GM12878 (cell line): ENCODE results near the gene SEPTIN7. TPM values are rescaled to one million over a fixed set of nuclear protein-coding genes. Genes with fewer than 3 reads are reported as not detected.

Experiments used
- ATAC-seq: fragments of 200-7000 bp; cut with Tn5 transposase; 3 replicates; pipeline ENCODE4 v1.9.1; 2020; ENCODE audit warnings: mild to moderate bottlenecking, moderate library complexity
- BruUV-seq: library from RNA; stranded (reverse); fragments of 400-500 nt; replicated peaks from 2 replicates; lab custom pipeline; 2021; lab: Mats Ljungman, UMichigan
- CTCF ChIA-PET: fragments of 300-600 bp; sonication (Branson Sonifier 250); formaldehyde crosslinking; extraction: SDS; loops from one replicate; lab custom pipeline; 2021; ENCODE audit warnings: inconsistent platforms; lab: Yijun Ruan, JAX
- POLR2A ChIA-PET: fragments of 350-600 bp; formaldehyde crosslinking; extraction: SDS; loops from one replicate; lab custom pipeline; 2021; ENCODE audit warnings: inconsistent platforms; lab: Charles Lee
- RAD21 ChIA-PET: fragments of 300-600 bp; sonication (Branson Sonifier 250); formaldehyde crosslinking; loops from one replicate; lab custom pipeline; 2023; ENCODE audit warnings: antibody characterized with exemption; ENCODE audit not compliant: unreplicated experiment; lab: Charles Lee
- SMC1A ChIA-PET: fragments of 300-600 bp; sonication (Branson Sonifier 250); formaldehyde crosslinking; loops from one replicate; lab custom pipeline; 2023; ENCODE audit not compliant: unreplicated experiment, uncharacterized antibody; lab: Charles Lee
- DNase-seq: peaks from one replicate; pipeline ENCODE4 v3.0.0-alpha.2; 2011; ENCODE audit warnings: low read depth, low spot score
- FAIRE-seq: peaks from 3 replicates; lab custom pipeline; 2011; peaks lifted over from hg19 to GRCh38; lab: Jason Lieb, UNC
- H2AFZ ChIP-seq: 2 replicates; pipeline ENCODE4 v1.6.0; 2011; ENCODE audit warnings: low read depth, low read length, control low read depth; ENCODE audit not compliant: control insufficient read depth
- H3K27ac ChIP-seq: 2 replicates; pipeline ENCODE4 v1.5.1; 2011; ENCODE audit warnings: control low read depth; ENCODE audit not compliant: control insufficient read depth, insufficient read depth
- H3K27me3 ChIP-seq, 2 experiments: replicated peaks in 1 of 2; 2 replicates each; pipeline versions ENCODE4 v1.6.0 to v1.6.1; 2011; ENCODE audit warnings: low read length in 1 of 2; ENCODE audit not compliant: control insufficient read depth in 2 of 2, insufficient read depth in 2 of 2
- H3K36me3 ChIP-seq, 2 experiments: 2 replicates each; pipeline ENCODE4 v1.5.1; 2011; ENCODE audit warnings: low read length in 1 of 2; ENCODE audit not compliant: control insufficient read depth in 2 of 2, insufficient read depth in 2 of 2
- H3K4me1 ChIP-seq: 2 replicates; pipeline ENCODE4 v1.6.1; 2011; ENCODE audit warnings: mild to moderate bottlenecking, low read length, moderate library complexity, mixed read lengths; ENCODE audit not compliant: control insufficient read depth, insufficient read depth
- H3K4me2 ChIP-seq: 2 replicates; pipeline ENCODE4 v1.6.0; 2011; ENCODE audit warnings: control low read depth; ENCODE audit not compliant: control insufficient read depth, insufficient read depth
- H3K4me3 ChIP-seq: fragments of 200-600 bp; sonication (generic); 2 replicates; pipeline ENCODE4 v1.5.1; 2016
- H3K79me2 ChIP-seq: 2 replicates; pipeline ENCODE4 v1.6.0; 2011; ENCODE audit warnings: low read length; ENCODE audit not compliant: control insufficient read depth, insufficient read depth
- H3K9ac ChIP-seq: 2 replicates; pipeline ENCODE4 v1.8.0; 2011; ENCODE audit warnings: low read length, control low read depth, mixed read lengths; ENCODE audit not compliant: control insufficient read depth, insufficient read depth
- H3K9me3 ChIP-seq: replicated peaks from 3 replicates; pipeline ENCODE4 v1.5.1; 2011; ENCODE audit warnings: mild to moderate bottlenecking, low read length; ENCODE audit not compliant: control insufficient read depth, insufficient read depth
- H4K20me1 ChIP-seq: 2 replicates; pipeline ENCODE4 v1.6.0; 2011; ENCODE audit not compliant: control insufficient read depth, insufficient read depth
- ASH2L ChIP-seq: fragments of 300-600, 200-600 bp; sonication (generic); IDR thresholded peaks from 2 replicates; pipeline ENCODE4 v1.6.1; 2017; ENCODE audit warnings: low read depth, mild to moderate bottlenecking, borderline replicate concordance
- CBFB ChIP-seq: IDR thresholded peaks from 2 replicates; pipeline ENCODE4 v1.6.1; 2016; ENCODE audit warnings: antibody characterized with exemption, low read depth
- EZH2 ChIP-seq: IDR thresholded peaks from 2 replicates; pipeline ENCODE4 v1.6.1; 2012; ENCODE audit warnings: low read depth, mild to moderate bottlenecking, control low read depth, inconsistent platforms, low read length, borderline replicate concordance; ENCODE audit not compliant: control insufficient read depth
- GABPA ChIP-seq: IDR thresholded peaks from 2 replicates; pipeline ENCODE4 v1.6.1; 2014; ENCODE audit warnings: antibody characterized with exemption, low read depth, mild to moderate bottlenecking, inconsistent platforms
- IRF4 ChIP-seq: IDR thresholded peaks from 2 replicates; pipeline ENCODE4 v1.6.1; 2011; ENCODE audit warnings: low read depth, low read length
- KAT2A ChIP-seq: conservative IDR thresholded peaks from 2 replicates; pipeline ENCODE4 v1.6.1; 2011; ENCODE audit warnings: low read depth, low read length; ENCODE audit not compliant: control insufficient read depth
- KDM1A ChIP-seq: fragments of 200-600 bp; sonication (generic); IDR thresholded peaks from 2 replicates; pipeline ENCODE4 v1.6.1; 2016; ENCODE audit warnings: borderline replicate concordance
- NFXL1 ChIP-seq: fragments of 450-650 bp; IDR thresholded peaks from 2 replicates; pipeline ENCODE4 v1.6.1; 2017; ENCODE audit warnings: antibody characterized with exemption, mild to moderate bottlenecking, borderline replicate concordance
- NFYA ChIP-seq: IDR thresholded peaks from 2 replicates; pipeline ENCODE4 v1.6.1; 2011; ENCODE audit warnings: low read depth, mild to moderate bottlenecking, low read length, improper control_type of control experiment, borderline replicate concordance
- PAX8 ChIP-seq: fragments of 450-650 bp; IDR thresholded peaks from 2 replicates; pipeline ENCODE4 v1.6.1; 2017; ENCODE audit warnings: mild to moderate bottlenecking, moderate library complexity
- SMAD1 ChIP-seq: fragments of 450-650 bp; IDR thresholded peaks from 2 replicates; pipeline ENCODE4 v1.6.1; 2018; ENCODE audit warnings: mild to moderate bottlenecking, low read depth; ENCODE audit not compliant: partially characterized antibody
- SMARCA5 ChIP-seq: fragments of 450-650 bp; IDR thresholded peaks from 2 replicates; pipeline ENCODE4 v1.6.1; 2017; ENCODE audit warnings: mild to moderate bottlenecking
- TCF12 ChIP-seq: IDR thresholded peaks from 2 replicates; pipeline ENCODE4 v1.6.1; 2011; ENCODE audit warnings: low read depth, mild to moderate bottlenecking, low read length
- ZNF274 ChIP-seq: IDR thresholded peaks from one replicate; pipeline ENCODE4 v1.8.0; 2011; ENCODE audit not compliant: insufficient read length, insufficient read depth
- WGBS: methylation state at CpG from one replicate; pipeline ENCODE4 v1.1.6; 2016; ENCODE audit warnings: low lambda C conversion rate; ENCODE audit not compliant: insufficient replicate concordance, insufficient coverage; ENCODE audit errors: missing lambda C conversion rate; 5-methylcytosine and 5-hydroxymethylcytosine counted together
- in situ Hi-C: fragments of 300-500 bp; cut with MboI; formaldehyde crosslinking; loops from 9 replicates; pipeline ENCODE4 v1.14.3; 2018; ENCODE audit warnings: mixed read lengths
- intact Hi-C: fragments of 100-400 bp; cut with micrococcal nuclease; formaldehyde crosslinking; loops from one replicate; pipeline ENCODE4 v1.14.2; 2022; ENCODE audit not compliant: unreplicated experiment
- polyA plus RNA-seq, 11 experiments: library from polyadenylated mRNA; depleted of rRNA in 4 of 11; unstranded in 6 of 11; stranded (reverse) in 5 of 11; fragments of >200 nt; fragmentation: Nextera tagmentation in 4 of 11; fragmentation: Illumina TruSeq in 1 of 11; extraction: Ambion mirVana in 4 of 11; extraction: Trizol in 1 of 11; gene quantifications; 1 replicate in 1 of 11; 2 replicates in 10 of 11; pipeline versions ENCODE4 v1.2.1 to v1.2.3, GENCODE V29; 2011 to 2016; ENCODE audit warnings: inconsistent platforms in 2 of 11, missing spikeins in 2 of 11, low read depth in 1 of 11
- total RNA-seq, 4 experiments: library from RNA; depleted of rRNA in 3 of 4; stranded (reverse); fragments of >200 nt in 3 of 4; fragmentation: Illumina TruSeq in 1 of 4; extraction: Trizol in 1 of 4; gene quantifications; 2 replicates each; pipeline versions ENCODE4 v1.2.1 to v1.2.3, GENCODE V29; 2013 to 2021
- TF ChIP-seq, protein P1 (sequence below): fragments of 450-650 bp; IDR thresholded peaks from 2 replicates; pipeline ENCODE4 v1.6.1; 2017; ENCODE audit warnings: borderline replicate concordance
- TF ChIP-seq, protein P2 (sequence below): IDR thresholded peaks from 2 replicates; pipeline ENCODE4 v1.6.1; 2012; ENCODE audit warnings: low read depth, low read length, improper control_type of control experiment

The SEPTIN7 gene
- total and polyA plus RNA-seq, 10 of the 15 experiments (the other 5 are each of a cell fraction or from before 2014, with no cell fraction given): 176 to 787 (median 437) TPM

DNA sequence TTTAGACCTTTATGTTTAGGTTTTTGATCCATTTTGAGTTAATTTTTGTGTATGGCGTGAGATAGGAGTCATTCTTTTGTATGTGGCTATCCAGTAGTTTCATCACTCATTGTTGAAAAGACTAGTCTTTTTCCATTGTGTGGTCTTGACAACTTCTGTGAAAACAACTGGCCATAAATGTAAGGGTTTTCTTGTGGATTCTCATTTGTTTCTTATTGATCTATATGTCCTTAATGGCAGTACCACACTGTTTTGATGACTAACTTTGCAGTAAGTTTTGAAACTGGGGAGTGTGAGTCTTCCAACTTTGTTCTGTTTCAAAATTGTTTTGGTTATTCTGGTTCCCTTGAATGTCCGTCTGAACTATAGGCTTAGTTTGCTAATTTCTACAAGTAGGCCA, 16.3 kb downstream of the SEPTIN7 start:
- DNase-seq (no peak), FAIRE-seq (no peak), ATAC-seq (no peak)
- no peak overlapping the region for H3K27ac ChIP-seq
- peaks cover 98% of the 10 kb centered on the region for H3K79me2 ChIP-seq
- no peak overlapping the region for H3K4me2 ChIP-seq
- peaks cover 21% of the 10 kb centered on the region for H3K9me3 ChIP-seq
- ChIA-PET CTCF (no interaction called here), POLR2A (no interaction called here), RAD21 (no interaction called here), SMC1A (no interaction called here)
- H3K4me1 ChIP-seq: peaks cover 6% of the 10 kb centered on the region
- in situ Hi-C loops (no loop called here), intact Hi-C loops (no loop called here)
- BruUV-seq: no TSS peak
- no peak overlapping the region for H3K9ac ChIP-seq
- H4K20me1 ChIP-seq: no peaks in the 10 kb centered on the region; the same call in 1 of the 2 replicates
- H2AFZ ChIP-seq: no peak overlapping the region
- TF ChIP-seq, protein P1, sequence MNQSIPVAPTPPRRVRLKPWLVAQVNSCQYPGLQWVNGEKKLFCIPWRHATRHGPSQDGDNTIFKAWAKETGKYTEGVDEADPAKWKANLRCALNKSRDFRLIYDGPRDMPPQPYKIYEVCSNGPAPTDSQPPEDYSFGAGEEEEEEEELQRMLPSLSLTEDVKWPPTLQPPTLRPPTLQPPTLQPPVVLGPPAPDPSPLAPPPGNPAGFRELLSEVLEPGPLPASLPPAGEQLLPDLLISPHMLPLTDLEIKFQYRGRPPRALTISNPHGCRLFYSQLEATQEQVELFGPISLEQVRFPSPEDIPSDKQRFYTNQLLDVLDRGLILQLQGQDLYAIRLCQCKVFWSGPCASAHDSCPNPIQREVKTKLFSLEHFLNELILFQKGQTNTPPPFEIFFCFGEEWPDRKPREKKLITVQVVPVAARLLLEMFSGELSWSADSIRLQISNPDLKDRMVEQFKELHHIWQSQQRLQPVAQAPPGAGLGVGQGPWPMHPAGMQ: no peak
- TF ChIP-seq SMAD1 (no peak), EZH2 (no peak), KAT2A (no peak), TCF12 (no peak), GABPA (no peak), IRF4 (no peak), NFYA (no peak), PAX8 (no peak), CBFB (no peak), ZNF274 (no peak), NFXL1 (no peak), SMARCA5 (no peak), ASH2L (no peak), KDM1A (no peak)
- TF ChIP-seq, protein P2, sequence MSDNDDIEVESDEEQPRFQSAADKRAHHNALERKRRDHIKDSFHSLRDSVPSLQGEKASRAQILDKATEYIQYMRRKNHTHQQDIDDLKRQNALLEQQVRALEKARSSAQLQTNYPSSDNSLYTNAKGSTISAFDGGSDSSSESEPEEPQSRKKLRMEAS: no peak
- H3K36me3 ChIP-seq: peaks cover 0 to 3% of the 10 kb centered on the region in 2 experiments; a peak in 1 of 4 replicates
- no peaks in the 10 kb centered on the region for H3K27me3 ChIP-seq
- WGBS: 74% methylated on average over 2 of the region's 2 CpGs
- no peak overlapping the region for H3K4me3 ChIP-seq
